ENCODE results near the gene OR13C8.

DNA sequence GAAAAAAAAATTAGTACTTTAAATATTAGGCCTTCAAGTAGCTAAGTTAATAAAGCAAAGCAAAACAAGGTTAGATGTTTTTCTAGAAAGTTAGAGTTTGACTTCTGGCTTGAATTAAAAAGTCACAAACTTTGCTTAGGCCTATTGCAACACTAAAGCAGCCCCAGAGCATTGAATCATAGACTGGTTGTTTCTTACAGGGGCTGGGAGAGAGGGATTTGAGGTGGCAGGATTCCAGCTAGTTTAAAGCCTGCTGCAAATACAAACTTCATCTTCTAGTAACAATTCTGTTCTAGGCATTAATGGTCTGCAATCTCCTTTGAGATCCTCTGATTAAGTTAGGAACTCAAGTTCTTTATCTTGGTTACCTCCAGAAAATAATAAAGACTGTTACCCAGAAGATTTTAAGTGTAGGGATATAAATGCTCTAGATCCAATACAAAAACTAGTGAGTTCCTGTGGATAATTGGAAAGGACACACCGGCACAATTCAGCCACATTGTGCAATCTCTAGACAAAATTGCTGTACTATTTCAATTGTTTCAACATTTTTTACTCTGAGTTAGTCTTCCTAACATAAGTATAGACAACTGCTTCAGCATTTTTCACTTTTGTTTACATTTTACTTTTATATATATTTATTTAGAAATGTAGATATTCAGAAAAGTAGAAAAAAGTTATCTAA is 17.7 kb downstream of the OR13C8 start:
- no peak for TF ChIP-seq EZH2 (IDR thresholded peaks at IDR 0.05)
- no peak; the same call in 1 of the 2 replicates for TF ChIP-seq POLR2AphosphoS5 (IDR thresholded peaks at IDR 0.05; ENCODE audit: borderline replicate concordance, low read depth, low read length)
- no peak for TF ChIP-seq FOXP2 (optimal IDR thresholded peaks at IDR 0.05; ENCODE audit: control extremely low read depth, extremely low read length, insufficient read depth)

All from SK-N-MC (cell line).